ENCODE data around the gene ACOT8. TPM values are rescaled to one million over a fixed set of nuclear protein-coding genes. Genes with fewer than 3 reads are reported as not detected.

ACOT8 gene
- total RNA-seq, 3 donors from 2014 or later (not counting 1 experiment from before 2014, with no cell fraction given), result 30.5 to 35.4 (median 31.7) TPM

DNA sequence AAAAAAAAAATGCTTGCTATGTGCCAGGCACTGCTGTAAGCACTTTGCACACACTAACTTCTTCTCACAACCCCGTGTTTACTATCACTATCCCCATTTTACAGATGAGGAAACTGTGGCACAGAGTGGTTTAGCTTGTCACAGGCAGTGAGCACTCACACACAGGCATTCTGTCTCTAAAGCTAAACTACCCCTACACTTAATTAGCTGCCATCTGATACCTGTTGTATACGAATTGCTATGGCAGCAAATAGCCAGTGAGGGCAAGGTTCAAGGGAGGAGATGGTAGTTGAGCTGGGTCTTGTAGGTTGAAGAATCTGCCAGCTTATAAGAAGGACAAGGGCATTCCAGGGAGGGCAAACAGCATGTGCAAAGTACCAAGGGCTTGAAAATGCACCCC lies 35.2 kb downstream of the ACOT8 start:
- DNase-seq (no peak), ATAC-seq (no peak)
- Histone ChIP-seq H3K36me3 (ENCODE audit: control insufficient read depth, insufficient read depth, low read length) (peaks cover 2% of the 10 kb centered on the region), H3K27ac (ENCODE audit: low read length) (no peak overlapping the region), H3K9me3 (ENCODE audit: control insufficient read depth, insufficient read depth, low read length) (no peaks in the 10 kb centered on the region), H3K4me1 (ENCODE audit: control insufficient read depth, insufficient read depth, low read length) (peaks cover 16% of the 10 kb centered on the region), H3K4me3 (ENCODE audit: low read length) (no peak overlapping the region), H3K27me3 (ENCODE audit: control insufficient read depth, insufficient read depth, low read length) (peaks cover 12% of the 10 kb centered on the region)
- 71% methylated on average over 2 of the region's 2 CpGs for WGBS (ENCODE audit: insufficient coverage)
- intact Hi-C loops (cut with micrococcal nuclease), result no loop called here
- TF ChIP-seq, protein P1, sequence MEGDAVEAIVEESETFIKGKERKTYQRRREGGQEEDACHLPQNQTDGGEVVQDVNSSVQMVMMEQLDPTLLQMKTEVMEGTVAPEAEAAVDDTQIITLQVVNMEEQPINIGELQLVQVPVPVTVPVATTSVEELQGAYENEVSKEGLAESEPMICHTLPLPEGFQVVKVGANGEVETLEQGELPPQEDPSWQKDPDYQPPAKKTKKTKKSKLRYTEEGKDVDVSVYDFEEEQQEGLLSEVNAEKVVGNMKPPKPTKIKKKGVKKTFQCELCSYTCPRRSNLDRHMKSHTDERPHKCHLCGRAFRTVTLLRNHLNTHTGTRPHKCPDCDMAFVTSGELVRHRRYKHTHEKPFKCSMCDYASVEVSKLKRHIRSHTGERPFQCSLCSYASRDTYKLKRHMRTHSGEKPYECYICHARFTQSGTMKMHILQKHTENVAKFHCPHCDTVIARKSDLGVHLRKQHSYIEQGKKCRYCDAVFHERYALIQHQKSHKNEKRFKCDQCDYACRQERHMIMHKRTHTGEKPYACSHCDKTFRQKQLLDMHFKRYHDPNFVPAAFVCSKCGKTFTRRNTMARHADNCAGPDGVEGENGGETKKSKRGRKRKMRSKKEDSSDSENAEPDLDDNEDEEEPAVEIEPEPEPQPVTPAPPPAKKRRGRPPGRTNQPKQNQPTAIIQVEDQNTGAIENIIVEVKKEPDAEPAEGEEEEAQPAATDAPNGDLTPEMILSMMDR (IDR thresholded peaks at IDR 0.05), result no peak
- Mint-ChIP-seq H3K36me3 (no peaks in the 10 kb centered on the region), H3K9me3 (no peaks in the 10 kb centered on the region), H3K4me3 (no peak overlapping the region), H3K4me1 (peaks cover 9 to 17% of the 10 kb centered on the region in 2 donors), H3K27me3 (ENCODE audit: low read depth in 2 of 2) (peaks cover 30 to 38% of the 10 kb centered on the region in 2 donors), H3K27ac (no peak overlapping the region)

DNA sequence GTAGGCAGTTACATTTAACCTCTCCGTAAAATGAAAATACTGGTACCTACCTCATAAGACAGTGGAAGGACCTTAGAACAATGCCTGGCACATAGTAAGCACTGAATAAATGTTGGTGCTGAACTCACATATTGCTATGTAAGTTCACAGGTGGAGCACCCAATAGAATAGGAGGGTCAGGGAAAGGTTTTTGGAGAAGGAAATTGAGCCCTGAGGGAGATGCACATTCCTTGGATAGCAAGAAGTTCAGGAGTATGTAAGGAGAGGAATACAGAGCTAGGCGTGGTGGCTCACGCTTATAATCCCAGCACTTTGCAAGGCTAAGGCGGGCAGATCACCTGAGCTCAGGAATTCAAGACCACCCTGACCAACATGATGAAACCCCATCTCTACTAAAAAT lies 37.7 kb downstream of the ACOT8 start:
- Histone ChIP-seq H3K9me3 (ENCODE audit: control insufficient read depth, insufficient read depth, low read length) (no peaks in the 10 kb centered on the region), H3K4me1 (ENCODE audit: control insufficient read depth, insufficient read depth, low read length) (peaks cover 15% of the 10 kb centered on the region), H3K27me3 (ENCODE audit: control insufficient read depth, insufficient read depth, low read length) (peaks cover 12% of the 10 kb centered on the region), H3K36me3 (ENCODE audit: control insufficient read depth, insufficient read depth, low read length) (peaks cover 2% of the 10 kb centered on the region), H3K4me3 (ENCODE audit: low read length) (no peak overlapping the region), H3K27ac (ENCODE audit: low read length) (no peak overlapping the region)
- no peak for ATAC-seq
- WGBS (ENCODE audit: insufficient coverage), result 95% methylated on average over 4 of the region's 4 CpGs
- H3K27ac Mint-ChIP-seq, result no peak overlapping the region
- H3K27me3 Mint-ChIP-seq (ENCODE audit: low read depth in 2 of 2), result peaks cover 24 to 32% of the 10 kb centered on the region in 2 donors
- intact Hi-C loops (cut with micrococcal nuclease), result no loop called here
- H3K4me1 Mint-ChIP-seq, result peaks cover 7 to 11% of the 10 kb centered on the region in 2 donors
- no peaks in the 10 kb centered on the region for H3K36me3 Mint-ChIP-seq
- no peak for DNase-seq
- TF ChIP-seq, protein P1 (IDR thresholded peaks at IDR 0.05), result no peak
- H3K9me3 Mint-ChIP-seq, result no peaks in the 10 kb centered on the region
- H3K4me3 Mint-ChIP-seq, result no peak overlapping the region

DNA sequence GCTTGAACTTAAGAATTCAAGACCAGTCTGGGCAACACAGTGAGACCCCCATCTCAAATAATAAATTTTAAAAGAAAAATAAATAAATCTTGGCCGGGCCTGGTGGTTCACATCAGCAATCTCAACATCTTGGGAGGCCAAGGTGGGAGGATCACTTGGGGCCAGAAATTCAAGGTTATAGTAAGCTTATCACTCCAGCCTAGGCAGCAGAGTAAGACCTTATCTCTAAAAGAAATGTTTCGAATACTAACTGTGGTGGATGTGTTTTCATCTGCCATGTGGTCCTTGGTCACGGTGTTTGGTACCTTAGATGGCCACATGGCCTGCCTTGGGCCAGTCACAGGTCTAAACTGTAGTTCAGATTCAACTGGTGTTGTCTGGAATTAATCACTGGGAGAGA lies 39.0 kb downstream of the ACOT8 start:
- Mint-ChIP-seq H3K36me3 (no peaks in the 10 kb centered on the region), H3K4me1 (peaks cover 2 to 6% of the 10 kb centered on the region in 2 donors), H3K27ac (no peak overlapping the region), H3K9me3 (no peaks in the 10 kb centered on the region), H3K4me3 (no peak overlapping the region), H3K27me3 (ENCODE audit: low read depth in 2 of 2) (peaks cover 14 to 19% of the 10 kb centered on the region in 2 donors)
- no peak overlapping the region for H3K27ac ChIP-seq (ENCODE audit: low read length)
- 83% methylated on average over 3 of the region's 3 CpGs for WGBS (ENCODE audit: insufficient coverage)
- peaks cover 7% of the 10 kb centered on the region for H3K4me1 ChIP-seq (ENCODE audit: control insufficient read depth, insufficient read depth, low read length)
- no peak for DNase-seq
- H3K36me3 ChIP-seq (ENCODE audit: control insufficient read depth, insufficient read depth, low read length), result no peaks in the 10 kb centered on the region
- ATAC-seq, result no peak
- no peaks in the 10 kb centered on the region for H3K9me3 ChIP-seq (ENCODE audit: control insufficient read depth, insufficient read depth, low read length)
- H3K4me3 ChIP-seq (ENCODE audit: low read length), result no peak overlapping the region
- intact Hi-C loops (cut with micrococcal nuclease), result no loop called here
- H3K27me3 ChIP-seq (ENCODE audit: control insufficient read depth, insufficient read depth, low read length), result peaks cover 5% of the 10 kb centered on the region
- TF ChIP-seq, protein P1 (IDR thresholded peaks at IDR 0.05), result no peak

All from natural killer cell (primary cell).